ENCODE measurements around the gene ZBTB2.
"Not testable (repeated sequence)": the region's sequence is repeated elsewhere in the genome, so short reads cannot be mapped to it uniquely, and the experiment has no call there.

Gene ZBTB2

DNA sequence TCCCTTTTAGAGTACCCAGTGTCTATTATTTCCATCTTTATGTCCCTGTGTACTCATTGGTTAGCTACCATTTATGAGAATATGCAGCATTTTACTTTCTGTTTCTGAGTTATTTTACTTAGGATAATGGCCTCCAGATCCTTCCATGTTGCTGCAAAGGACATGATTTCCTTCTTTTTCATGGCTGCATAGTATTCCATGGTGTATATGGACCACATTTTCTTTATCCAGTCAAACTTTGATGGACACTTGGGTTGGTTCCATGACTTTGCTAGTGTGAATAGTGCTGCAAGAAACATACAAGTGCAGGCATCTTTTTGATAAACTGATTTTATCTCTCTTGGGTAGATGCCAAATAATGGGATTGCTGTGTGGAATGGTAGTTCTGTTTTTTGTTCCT lies 55.4 kb downstream of the ZBTB2 start:
- DNase-seq (ENCODE audit: low read depth, low spot score) = no peak

DNA sequence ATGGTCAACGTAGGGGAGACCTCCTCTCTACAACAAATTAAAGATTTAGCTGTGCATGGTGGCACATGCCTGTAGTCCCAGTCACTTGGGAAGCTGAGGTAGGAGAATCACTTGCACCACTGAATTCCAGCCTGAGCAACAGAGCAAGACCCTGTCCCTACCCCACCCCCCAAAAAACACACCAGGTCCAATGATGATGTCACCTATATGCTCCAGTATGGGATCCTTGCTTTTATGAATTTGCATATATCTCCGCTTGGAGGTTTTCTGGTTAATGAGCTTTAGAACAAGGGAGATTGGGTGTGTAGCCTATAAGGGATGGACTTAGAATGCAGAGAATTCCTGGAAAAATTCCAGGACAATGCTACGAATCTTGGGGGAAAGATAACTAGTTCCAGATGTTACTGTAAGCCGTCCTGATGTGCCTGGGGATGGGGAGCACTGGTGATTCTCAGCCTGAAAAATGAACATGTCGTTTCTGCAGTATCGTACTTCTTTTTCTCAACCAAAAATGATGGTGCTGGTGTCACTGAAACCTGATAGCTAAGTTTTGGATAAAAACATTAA lies 61.1 kb downstream of the ZBTB2 start:
- no peak for DNase-seq (ENCODE audit: low read depth, low spot score)

DNA sequence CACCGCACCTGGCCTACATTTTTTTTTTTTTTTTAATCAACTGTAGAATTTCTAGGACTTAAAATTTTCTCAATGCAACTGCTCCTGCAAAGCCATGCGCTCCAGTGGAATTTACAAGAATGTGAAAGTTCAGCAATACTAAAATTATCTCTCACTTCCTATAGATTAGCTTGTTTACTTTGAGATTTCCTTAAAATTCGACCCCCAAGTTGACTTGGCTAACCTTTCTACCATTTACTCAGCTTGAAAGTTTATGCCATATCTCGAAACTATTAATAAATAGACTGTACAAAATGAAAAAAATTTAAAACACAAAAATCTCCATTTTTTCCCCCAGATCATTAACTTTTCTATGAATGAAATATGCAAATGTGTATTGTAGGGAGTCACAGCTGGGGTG lies 64.3 kb downstream of the ZBTB2 start:
- no peak for DNase-seq (ENCODE audit: low read depth, low spot score)

DNA sequence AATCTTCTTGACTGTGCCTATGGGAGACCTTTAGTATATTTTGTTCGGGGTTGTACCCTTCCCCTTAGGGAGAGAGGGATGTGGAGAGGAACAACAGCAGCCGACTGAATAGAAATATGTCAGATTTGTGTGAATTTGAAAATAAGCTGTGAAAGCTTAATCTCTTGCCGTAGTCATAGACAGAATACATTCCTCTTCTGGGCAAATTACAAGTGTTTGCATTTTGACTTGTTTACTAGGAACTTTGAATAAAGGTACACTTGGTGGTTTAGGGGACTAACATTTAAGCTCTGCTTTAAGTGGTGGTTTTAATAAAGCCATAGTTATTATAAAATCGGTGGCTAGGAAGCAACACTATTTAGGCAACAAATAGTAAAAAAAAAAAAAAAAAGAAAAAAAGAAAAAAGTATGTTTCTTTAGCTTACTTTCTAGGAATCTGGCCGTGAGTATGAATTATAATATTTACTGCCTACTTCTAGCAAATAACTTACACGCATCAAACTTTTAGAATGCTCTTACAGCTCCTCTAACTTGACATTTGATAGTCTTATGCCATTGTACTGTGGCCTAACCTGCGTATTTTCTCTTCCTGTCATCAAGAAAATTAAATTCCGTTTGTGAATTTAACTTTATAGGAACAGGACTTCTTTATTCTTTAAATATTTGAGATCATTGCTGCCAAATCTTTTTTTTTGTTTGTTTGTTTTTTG lies 65.1 kb downstream of the ZBTB2 start:
- no peak for DNase-seq (ENCODE audit: low read depth, low spot score)

DNA sequence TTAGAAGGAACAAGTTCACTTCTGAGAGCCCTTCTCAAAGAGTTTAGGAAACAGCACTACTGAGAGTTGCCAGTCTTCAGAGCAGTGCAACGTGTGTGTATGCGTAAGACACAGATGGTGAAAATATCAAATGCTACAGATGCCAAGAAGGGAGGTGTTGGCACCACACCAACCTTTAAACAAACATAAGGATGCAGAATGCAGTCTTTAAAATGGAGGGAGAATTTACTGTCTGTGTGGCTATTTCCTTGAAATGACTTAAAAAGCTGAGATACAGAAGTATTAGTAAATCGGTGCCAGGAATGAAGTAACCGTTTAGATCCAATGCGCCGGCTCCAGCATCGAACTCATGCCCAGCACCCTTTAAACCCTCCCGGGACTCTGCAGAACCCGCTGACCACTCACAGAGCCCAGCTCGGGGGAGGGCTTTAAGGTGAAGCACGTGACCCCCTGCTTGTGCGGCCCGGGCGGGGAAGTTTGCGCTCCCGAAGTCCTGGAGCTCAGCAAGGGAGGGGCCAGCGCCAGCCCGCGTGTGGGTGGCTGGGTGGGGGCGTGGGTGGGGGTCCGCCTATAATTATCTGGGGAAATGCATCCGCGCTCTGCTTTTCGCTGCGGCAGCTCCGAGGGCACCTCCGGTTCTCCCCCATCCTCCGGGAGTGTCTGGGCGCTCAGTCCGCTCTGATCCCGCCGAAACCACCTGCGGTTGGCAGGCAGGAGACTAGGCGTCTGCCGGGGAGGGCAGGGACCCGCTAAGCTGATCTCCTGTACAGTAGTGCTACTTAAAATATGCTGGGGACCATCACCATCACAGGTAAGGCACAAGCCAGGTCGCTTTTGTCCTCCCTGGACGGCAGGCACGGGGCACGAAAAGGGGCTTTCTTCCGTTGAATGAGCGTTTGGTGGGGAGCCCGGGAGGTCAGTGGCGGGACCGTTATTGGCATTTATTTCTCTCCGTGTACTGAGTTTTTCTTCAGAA lies 66.0 kb downstream of the ZBTB2 start:
- no peak for DNase-seq (ENCODE audit: low read depth, low spot score)

DNA sequence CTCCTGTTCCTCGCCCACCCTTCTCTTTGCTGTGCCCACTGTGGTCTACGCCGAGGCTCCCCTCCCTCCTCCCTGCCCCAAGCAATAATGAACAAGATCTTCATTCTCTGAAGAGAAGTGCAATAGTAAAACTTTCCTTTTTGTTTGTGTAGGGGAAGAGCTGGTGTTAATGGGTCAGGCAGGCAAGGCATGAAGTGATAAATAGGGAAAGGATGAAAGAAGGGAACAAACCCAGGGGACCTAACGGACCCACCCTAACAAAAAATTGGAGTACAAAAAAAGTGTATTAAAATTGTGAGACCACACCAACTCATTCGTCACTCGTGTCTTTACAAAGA lies 66.9 kb downstream of the ZBTB2 start:
- no peak for DNase-seq (ENCODE audit: low read depth, low spot score)

DNA sequence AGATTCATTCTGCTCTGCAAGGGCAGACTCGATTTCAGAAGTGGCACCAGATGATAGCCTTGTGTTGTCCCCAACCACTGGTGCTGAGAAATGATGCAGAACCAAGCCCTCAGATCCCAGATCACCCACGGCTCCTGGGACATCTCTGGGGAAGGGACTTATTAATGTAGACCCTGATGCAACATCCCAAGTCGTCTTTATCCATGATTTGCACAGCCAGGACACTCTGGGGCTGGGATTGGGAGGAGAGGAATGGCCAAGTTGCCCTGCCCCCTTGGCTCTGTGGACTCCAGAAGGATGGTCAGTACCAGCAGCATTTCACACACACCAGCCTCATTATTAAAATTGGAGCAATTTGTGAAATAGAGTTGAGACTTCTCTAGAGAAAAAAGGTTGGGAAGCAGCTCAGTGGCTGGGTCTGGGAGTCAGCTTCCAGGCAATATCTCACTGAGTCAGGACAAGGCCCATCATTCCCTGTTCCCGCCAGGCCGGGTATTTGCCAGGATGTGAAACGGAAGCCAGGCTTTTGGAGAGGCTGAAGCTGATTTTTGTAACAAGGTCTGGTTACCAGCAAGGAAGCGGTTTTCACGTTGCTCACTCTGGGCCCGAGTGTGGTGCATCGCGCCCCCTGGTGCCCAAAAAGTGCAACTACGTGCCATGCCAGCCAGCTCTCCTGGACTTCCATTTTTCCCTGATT lies 67.4 kb downstream of the ZBTB2 start:
- DNase-seq (ENCODE audit: low read depth, low spot score) = peak; percentile 57

DNA sequence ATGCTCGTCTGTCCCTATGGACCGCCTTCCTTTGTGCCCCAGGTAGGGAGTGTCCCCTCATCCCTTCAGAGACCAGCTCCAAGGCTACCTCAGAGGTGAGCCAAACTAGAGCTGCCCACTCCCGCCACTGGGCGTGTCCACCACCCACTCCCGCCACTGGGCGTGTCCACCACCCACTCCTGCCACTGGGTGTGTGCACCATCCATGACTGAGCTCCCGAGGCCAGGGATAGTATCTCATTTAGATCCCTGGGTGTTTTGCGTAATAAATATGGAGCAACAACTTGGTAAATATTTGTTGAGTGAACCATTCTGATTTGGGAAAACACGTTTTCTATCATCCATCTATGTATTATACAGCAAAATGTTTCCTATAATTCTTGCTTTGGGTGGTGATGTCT lies 68.8 kb downstream of the ZBTB2 start:
- no peak for DNase-seq (ENCODE audit: low read depth, low spot score)

DNA sequence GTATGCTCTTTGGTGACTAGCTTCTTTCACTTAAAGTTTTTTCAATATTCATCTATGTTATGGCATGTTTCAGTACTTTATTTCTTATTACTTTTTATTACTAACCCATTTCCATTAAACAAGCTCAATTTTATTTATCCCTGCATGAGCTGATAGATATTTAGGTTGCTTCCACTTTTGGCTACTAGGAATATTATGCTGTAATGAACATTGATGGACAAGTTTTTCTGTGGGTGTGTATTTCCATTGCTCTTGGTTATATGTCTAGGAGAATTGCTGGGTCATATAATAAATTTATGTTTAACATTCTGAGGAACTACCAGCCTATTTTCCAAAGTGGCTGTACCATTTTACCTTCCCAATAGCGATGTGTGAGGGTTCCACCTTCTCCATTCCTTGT lies 69.9 kb downstream of the ZBTB2 start:
- DNase-seq (ENCODE audit: low read depth, low spot score) = no peak

DNA sequence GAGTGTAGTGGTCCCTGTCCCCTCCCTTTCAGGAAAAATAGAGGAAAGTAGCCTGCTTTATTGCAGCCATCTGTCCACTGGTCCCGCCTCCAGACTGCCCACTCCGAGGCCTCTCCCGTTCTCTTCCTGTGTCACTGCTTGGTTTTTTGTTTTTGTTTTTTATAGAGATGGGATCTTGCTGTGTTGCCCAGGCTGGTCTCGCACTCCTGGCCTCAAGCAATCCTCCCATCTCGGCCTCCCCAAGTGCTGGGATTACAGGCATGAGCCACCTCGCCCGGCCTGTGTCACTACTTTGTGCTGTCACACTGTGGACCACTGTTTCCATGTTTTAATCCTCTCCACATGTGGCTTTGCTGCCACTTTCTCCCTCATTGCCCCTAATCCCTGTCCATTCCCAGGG lies 71.2 kb downstream of the ZBTB2 start:
- DNase-seq (ENCODE audit: low read depth, low spot score) = no peak

DNA sequence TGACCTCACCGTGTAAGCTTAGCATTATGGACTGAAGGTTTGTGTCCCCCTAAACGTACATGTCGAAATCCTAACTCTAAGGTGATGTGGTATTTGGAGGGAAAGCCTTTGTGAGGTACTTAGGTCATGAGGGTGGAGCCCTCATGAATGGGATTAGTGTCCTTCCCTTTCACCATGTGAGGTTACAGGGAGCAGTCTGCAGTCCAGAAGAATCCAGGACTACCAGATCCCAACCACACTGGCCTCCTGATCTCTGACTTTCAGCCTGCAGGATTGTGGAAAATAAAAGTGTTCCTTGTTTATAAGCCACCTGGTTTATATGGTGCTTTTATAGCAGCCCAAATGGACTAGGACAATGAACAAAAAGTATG lies 73.4 kb downstream of the ZBTB2 start:
- DNase-seq (ENCODE audit: low read depth, low spot score) = no peak

DNA sequence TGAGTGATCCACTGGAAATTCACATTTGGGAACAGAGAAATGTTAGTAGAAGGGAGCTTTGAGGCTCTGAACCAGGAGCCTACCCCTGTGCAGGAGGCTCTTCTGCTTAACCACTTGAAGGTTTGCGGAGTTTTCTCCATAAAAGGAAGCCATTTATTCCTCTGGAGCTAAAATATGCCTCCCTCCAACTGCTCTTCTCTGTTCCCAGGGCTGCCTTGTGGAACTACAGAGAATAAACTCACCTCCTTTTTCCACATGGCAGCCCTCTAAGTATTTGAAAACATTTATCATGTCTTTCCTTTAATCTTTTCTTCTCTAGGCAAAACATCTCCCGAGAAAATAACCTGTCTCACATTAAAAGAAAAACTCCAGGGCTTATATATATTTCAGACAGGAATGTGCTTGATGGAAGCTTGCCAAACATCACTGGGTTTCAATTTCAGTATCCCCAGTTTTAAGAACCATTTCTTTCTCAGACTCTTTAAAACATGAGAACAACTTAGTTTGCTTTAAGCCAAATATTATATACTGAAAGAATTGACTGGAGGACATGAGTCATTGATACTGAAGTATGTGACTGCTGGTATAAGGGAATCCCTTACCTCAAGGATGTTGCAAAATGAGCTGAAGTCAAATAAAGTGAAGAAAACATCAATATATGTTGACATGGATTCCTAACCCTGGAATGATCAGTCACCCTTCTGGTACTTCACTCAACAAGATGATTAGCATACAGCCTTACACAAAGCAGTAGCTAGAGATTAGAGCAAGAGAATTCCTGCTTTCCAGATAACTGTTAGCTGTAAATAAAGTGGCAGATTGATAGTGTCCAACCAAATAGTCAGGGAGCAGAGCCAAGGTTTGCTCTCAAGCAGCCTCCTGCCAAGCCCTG lies 74.0 kb downstream of the ZBTB2 start:
- DNase-seq (ENCODE audit: low read depth, low spot score) = no peak

DNA sequence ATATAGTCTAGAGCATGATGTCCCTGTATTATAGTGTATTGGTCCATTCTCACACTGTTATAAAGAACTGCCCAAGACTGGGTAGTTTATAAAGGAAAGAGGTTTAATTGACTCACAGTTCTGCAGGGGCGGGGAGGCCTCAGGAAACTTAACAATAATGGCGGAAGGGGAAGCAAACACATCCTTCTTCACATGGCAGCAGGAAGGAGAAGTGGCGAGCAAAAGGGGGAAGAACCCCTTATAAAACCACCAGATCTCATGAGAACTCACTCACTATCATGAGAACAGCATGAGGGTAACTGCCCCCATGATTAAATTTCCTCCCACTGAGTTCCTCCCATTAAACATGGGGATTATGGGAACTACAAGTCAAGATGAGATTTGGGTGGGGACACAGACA lies 75.7 kb downstream of the ZBTB2 start:
- DNase-seq (ENCODE audit: low read depth, low spot score) = not testable (repeated sequence)
